Breast epithelium (tissue), 4 donors: Measurements from ENCODE around the gene INHA. TPM values are rescaled to one million over a fixed set of nuclear protein-coding genes. Genes with fewer than 3 reads are reported as not detected.

Experiments used
- DNase-seq, 2 donors: peaks; one replicate each; pipeline ENCODE4 v3.0.0-alpha.2; 2019; ENCODE audit warnings: low spot score in 2 of 2
- H3K27ac ChIP-seq, 2 donors: fragments of 200-600 bp; sonication (generic) in 1 of 2; one replicate each; pipeline ENCODE4 v1.5.1; 2016 to 2019; ENCODE audit warnings: mild to moderate bottlenecking in 1 of 2
- H3K27me3 ChIP-seq, 2 donors: fragments of 200-600 bp; sonication (generic) in 1 of 2; one replicate each; pipeline versions ENCODE4 v1.5.1 to v1.6.0; 2017 to 2019; ENCODE audit warnings: control low read depth in 1 of 2, mild to moderate bottlenecking in 1 of 2
- H3K36me3 ChIP-seq: fragments of 200-600 bp; one replicate; pipeline ENCODE4 v1.5.1; 2019
- H3K4me1 ChIP-seq, 2 donors: fragments of 200-600 bp; sonication (generic); one replicate each; pipeline ENCODE4 v1.5.1; 2016 to 2019; ENCODE audit warnings: control low read depth in 1 of 2
- H3K4me3 ChIP-seq, 3 donors: fragments of 200-600 bp; sonication (generic); 1 replicate in 2 of 3; 2 replicates in 1 of 3; pipeline ENCODE4 v1.5.1; 2016 to 2019; ENCODE audit warnings: mild to moderate bottlenecking in 3 of 3, moderate library complexity in 2 of 3
- H3K9me3 ChIP-seq, 2 donors: fragments of 200-600 bp; sonication (generic) in 1 of 2; one replicate each; pipeline ENCODE4 v1.5.1; 2016 to 2019; ENCODE audit warnings: control low read depth in 1 of 2
- POLR2A ChIP-seq: fragments of 450-650 bp; IDR thresholded peaks from one replicate; pipeline ENCODE4 v1.6.1; 2016; ENCODE audit warnings: antibody characterized with exemption, mild to moderate bottlenecking, moderate library complexity
- POLR2AphosphoS5 ChIP-seq, 3 donors: sonication (generic); formaldehyde crosslinking; IDR thresholded peaks; one replicate each; pipeline ENCODE4 v1.6.1; 2017; ENCODE audit warnings: antibody characterized with exemption in 3 of 3
- intact Hi-C: fragments of 100-400 bp; cut with DNase I; formaldehyde crosslinking; loops from one replicate; pipeline ENCODE4 v1.15.1; 2023; ENCODE audit warnings: low total_unique reads
- total RNA-seq, 3 donors: library from RNA; depleted of rRNA; stranded (reverse); fragments of >200 nt; gene quantifications; one replicate each; pipeline ENCODE4 v1.1.0, GENCODE V29; 2016
- TF ChIP-seq, protein P1 (sequence below), 3 donors: fragments of 450-650 bp; IDR thresholded peaks; one replicate each; pipeline ENCODE4 v1.5.1; 2016 to 2017; ENCODE audit warnings: antibody characterized with exemption in 3 of 3, mild to moderate bottlenecking in 3 of 3, moderate library complexity in 3 of 3

Gene INHA
- total RNA-seq, 3 donors from 2014 or later: 0.64 to 0.73 TPM; not detected in 1

DNA sequence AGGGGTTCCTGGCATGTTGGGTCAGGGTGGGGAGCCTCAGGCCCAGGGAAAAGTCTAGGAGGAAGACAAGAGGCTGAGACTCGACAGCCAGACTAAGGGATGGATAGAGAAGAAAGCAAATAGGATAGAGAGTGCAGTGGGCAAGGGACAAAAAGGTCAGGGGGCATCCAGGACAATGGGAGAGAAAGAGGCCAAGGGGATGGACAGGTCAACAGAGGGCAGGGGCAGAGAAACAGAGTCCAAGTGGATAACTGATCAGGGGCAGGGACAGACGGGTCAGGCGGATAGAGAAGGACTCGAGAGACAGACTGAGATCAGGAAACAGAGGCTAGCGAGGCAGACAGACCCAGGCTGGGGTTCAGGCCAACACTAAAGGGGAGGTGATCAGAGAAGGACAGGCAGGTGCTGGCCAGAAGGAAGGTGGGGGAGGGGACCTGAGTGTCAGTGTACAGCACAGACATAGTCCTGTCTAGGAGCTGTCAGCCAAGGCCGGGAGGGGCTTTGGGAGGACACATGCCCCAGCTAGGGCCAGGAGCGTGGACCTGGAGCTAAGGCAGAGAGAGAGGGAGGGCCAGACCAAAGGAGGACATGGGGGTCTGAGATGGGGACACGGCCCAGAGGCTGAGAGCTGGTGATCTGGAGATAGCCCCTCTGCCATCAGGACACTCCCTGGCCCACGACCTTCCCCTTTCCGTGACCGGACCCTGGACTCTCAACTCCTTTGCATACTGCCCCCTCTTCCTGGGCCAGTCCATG lies 45.6 kb upstream of the INHA start:
- intact Hi-C loops: loop anchor here (10.0 kb wide), 2 partner anchors 52 to 122 kb away; no protein-coding TSS in a partner anchor
- no peak overlapping the region for H3K27ac ChIP-seq
- no peaks in the 10 kb centered on the region for H3K36me3 ChIP-seq
- peaks cover 2 to 67% of the 10 kb centered on the region in 2 donors for H3K27me3 ChIP-seq
- no peaks in the 10 kb centered on the region for H3K9me3 ChIP-seq
- TF ChIP-seq, protein P1, sequence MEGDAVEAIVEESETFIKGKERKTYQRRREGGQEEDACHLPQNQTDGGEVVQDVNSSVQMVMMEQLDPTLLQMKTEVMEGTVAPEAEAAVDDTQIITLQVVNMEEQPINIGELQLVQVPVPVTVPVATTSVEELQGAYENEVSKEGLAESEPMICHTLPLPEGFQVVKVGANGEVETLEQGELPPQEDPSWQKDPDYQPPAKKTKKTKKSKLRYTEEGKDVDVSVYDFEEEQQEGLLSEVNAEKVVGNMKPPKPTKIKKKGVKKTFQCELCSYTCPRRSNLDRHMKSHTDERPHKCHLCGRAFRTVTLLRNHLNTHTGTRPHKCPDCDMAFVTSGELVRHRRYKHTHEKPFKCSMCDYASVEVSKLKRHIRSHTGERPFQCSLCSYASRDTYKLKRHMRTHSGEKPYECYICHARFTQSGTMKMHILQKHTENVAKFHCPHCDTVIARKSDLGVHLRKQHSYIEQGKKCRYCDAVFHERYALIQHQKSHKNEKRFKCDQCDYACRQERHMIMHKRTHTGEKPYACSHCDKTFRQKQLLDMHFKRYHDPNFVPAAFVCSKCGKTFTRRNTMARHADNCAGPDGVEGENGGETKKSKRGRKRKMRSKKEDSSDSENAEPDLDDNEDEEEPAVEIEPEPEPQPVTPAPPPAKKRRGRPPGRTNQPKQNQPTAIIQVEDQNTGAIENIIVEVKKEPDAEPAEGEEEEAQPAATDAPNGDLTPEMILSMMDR (IDR thresholded peaks at IDR 0.05): no peak
- no peak for TF ChIP-seq POLR2AphosphoS5 (IDR thresholded peaks at IDR 0.05)
- TF ChIP-seq POLR2A: no peak
- peaks cover 0 to 8% of the 10 kb centered on the region in 2 donors for H3K4me1 ChIP-seq
- no peak for DNase-seq
- no peak overlapping the region for H3K4me3 ChIP-seq

DNA sequence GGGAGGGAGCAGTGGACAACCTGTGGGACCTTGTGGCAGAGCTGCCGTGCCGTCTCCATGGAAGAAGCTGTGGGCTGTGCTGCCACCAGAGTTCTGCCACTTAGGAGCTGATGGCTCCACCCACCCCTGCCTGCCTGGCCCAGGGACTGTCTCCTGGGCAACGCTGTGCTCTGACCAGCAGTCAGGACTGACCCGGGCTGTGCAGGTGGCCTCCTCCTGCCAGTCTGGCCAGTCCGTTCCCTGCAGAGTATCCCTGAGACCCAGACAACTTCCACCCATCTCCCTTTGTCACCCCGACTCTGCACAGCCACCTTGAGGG lies 45.1 kb upstream of the INHA start:
- Histone ChIP-seq H3K27ac (no peak overlapping the region), H3K9me3 (no peaks in the 10 kb centered on the region), H3K4me3 (no peak overlapping the region), H3K4me1 (peaks cover 0 to 6% of the 10 kb centered on the region in 2 donors), H3K36me3 (no peaks in the 10 kb centered on the region), H3K27me3 (peaks cover 2 to 66% of the 10 kb centered on the region in 2 donors)
- DNase-seq: no peak
- intact Hi-C loops: loop anchor here (10.0 kb wide), 2 partner anchors 52 to 122 kb away; no protein-coding TSS in a partner anchor
- TF ChIP-seq, protein P1 (IDR thresholded peaks at IDR 0.05): no peak
- no peak for TF ChIP-seq POLR2AphosphoS5 (IDR thresholded peaks at IDR 0.05)
- TF ChIP-seq POLR2A: no peak

DNA sequence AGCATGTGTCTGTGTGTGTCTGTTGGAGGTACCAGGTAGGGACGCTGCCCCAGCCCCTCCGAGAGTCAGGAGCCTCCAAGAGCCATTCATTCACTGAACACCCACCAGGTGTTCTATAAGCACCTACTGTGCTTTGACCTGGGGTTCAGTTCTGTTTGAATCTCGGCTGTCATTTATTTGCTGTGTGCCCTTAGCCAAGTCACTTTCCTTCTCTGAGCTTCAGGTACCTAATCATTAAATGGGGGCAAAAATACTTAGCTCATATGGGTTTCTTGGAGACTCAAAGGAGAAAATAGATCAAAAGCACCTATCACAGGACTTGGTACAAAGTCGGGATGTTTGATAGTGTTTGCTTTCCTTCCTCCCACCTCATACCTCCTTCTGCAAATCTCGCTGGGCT lies 44.6 kb upstream of the INHA start:
- Histone ChIP-seq H3K27me3 (peaks cover under 1 to 63% of the 10 kb centered on the region in 2 donors), H3K4me1 (peaks cover 0 to 2% of the 10 kb centered on the region in 2 donors), H3K4me3 (no peak overlapping the region), H3K9me3 (no peaks in the 10 kb centered on the region), H3K27ac (no peak overlapping the region), H3K36me3 (no peaks in the 10 kb centered on the region)
- TF ChIP-seq POLR2A (no peak), POLR2AphosphoS5 (IDR thresholded peaks at IDR 0.05) (no peak)
- TF ChIP-seq, protein P1 (IDR thresholded peaks at IDR 0.05): no peak
- intact Hi-C loops: loop anchor here (10.0 kb wide), 2 partner anchors 53 to 123 kb away; no protein-coding TSS in a partner anchor
- no peak for DNase-seq

DNA sequence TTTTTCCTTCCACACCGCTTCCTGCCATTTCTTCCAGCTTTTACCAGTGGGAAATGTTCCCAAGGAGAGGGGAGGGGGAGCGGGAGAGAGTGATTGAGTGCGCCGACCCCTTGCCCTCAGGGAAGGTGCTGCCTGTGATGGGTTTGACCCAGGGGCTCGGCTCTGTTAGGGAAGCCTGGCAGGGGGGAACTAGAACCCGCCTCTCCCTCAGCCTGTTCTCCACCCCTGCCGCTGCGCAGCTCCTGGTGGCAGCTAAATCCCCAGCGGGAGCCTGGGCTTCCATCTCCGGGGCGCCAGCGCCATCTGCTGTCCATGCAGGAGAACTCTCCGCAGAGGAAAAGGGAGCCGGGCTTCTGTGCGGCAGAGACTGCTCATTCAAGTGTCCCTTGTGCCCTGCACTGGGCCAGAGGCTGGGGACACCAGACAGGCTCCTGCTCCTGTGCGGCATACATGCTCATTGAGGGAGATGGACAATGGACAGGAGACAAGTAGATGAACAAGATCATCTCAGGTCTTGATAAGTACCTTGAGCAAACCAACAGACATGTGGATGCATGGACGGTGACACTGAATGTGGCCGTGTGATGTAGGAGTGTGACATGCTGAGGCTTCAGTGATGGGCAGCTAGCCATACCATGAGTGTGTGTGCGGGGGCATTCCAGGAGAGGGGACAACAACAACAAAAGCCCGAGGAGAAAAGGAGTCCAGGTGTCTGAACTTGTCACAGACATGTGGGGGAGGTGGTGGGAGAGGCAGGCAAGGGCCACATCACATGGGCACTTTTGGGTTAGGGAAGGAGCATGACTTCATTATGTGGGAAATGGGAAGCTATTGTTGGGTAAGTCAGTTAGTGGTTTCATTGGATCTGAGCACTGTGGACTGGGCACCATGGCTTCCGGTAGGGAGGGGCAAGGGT lies 41.8 kb upstream of the INHA start:
- no peaks in the 10 kb centered on the region for H3K4me1 ChIP-seq
- H3K27me3 ChIP-seq: peaks cover 0 to 38% of the 10 kb centered on the region in 2 donors
- peak overlapping the region in 2 of 3 donors; percentile 15 to 46 for H3K4me3 ChIP-seq

More for the DNA sequence above, 41.8 kb upstream of the INHA start:
- no peaks in the 10 kb centered on the region for H3K9me3 ChIP-seq
- no peak for TF ChIP-seq POLR2A
- TF ChIP-seq, protein P1 (IDR thresholded peaks at IDR 0.05): peak; percentile 84 to 99 (median 98)
- TF ChIP-seq POLR2AphosphoS5 (IDR thresholded peaks at IDR 0.05): peak in 1 of 3 donors; percentile 36
- DNase-seq: peak; percentile 62 to 86
- intact Hi-C loops: no loop called here
- no peaks in the 10 kb centered on the region for H3K36me3 ChIP-seq
- no peak overlapping the region for H3K27ac ChIP-seq
